GM23248 (cell line): Measurements from ENCODE around the gene GRAP2.

ENCODE experiments used
- EZH2 ChIP-seq: fragments of 200-600 bp; sonication (generic); IDR thresholded peaks from 2 replicates; pipeline ENCODE4 v1.6.1; 2018; ENCODE audit warnings: antibody characterized with exemption, mild to moderate bottlenecking; ENCODE audit not compliant: insufficient read depth, poor library complexity, severe bottlenecking
- EZH2phosphoT487 ChIP-seq: fragments of 200-600 bp; sonication (generic); IDR thresholded peaks from 2 replicates; pipeline ENCODE4 v1.6.1; 2018; ENCODE audit warnings: antibody characterized with exemption, moderate library complexity, mild to moderate bottlenecking, low read depth; ENCODE audit not compliant: insufficient read depth

- TF ChIP-seq EZH2 = no peak
- no peak for TF ChIP-seq EZH2phosphoT487
These were observed 26.9 kb upstream of the GRAP2 start for GRCh38 chr22:39873965-39874364.
